ENCODE results near the gene OR7D2.
"Not testable (repeated sequence)": the region's sequence is repeated elsewhere in the genome, so short reads cannot be mapped to it uniquely, and the experiment has no call there.

The OR7D2 gene

GRCh38 chr19:9178901-9179300 is at the start of gene OR7D2:
Gene OR7D2 (plus strand): TSS chr19:9178979. CDS start chr19:9185782, 6,803 bp downstream.
- DNase-seq (ENCODE audit: low read depth in 1 of 2, low spot score in 1 of 2), result no peak

GRCh38 chr19:9130965-9131364 is 47.8 kb upstream of the OR7D2 start:
- DNase-seq (ENCODE audit: low read depth in 1 of 2, low spot score in 1 of 2), result no peak

GRCh38 chr19:9132422-9132821 is 46.4 kb upstream of the OR7D2 start:
- DNase-seq (ENCODE audit: low read depth in 1 of 2, low spot score in 1 of 2), result no peak

GRCh38 chr19:9139609-9140158 is 39.1 kb upstream of the OR7D2 start:
- DNase-seq (ENCODE audit: low read depth in 1 of 2, low spot score in 1 of 2), result no peak

GRCh38 chr19:9140159-9140874 is 38.5 kb upstream of the OR7D2 start, which contains the start of gene ZNF317:
Gene ZNF317 (plus strand): TSS chr19:9140397. CDS start chr19:9156017, 15,620 bp downstream.
- DNase-seq (ENCODE audit: low read depth in 1 of 2, low spot score in 1 of 2), result peak; percentile 74 to 90

GRCh38 chr19:9144920-9145319 is 33.9 kb upstream of the OR7D2 start:
- no peak for DNase-seq (ENCODE audit: low read depth in 1 of 2, low spot score in 1 of 2)

GRCh38 chr19:9146882-9147281 is 31.9 kb upstream of the OR7D2 start:
- no peak for DNase-seq (ENCODE audit: low read depth in 1 of 2, low spot score in 1 of 2)

- no peak for DNase-seq (ENCODE audit: low read depth in 1 of 2, low spot score in 1 of 2)
Observed at GRCh38 chr19:9148697-9149096, 30.1 kb upstream of the OR7D2 start.

GRCh38 chr19:9149997-9150396 is 28.8 kb upstream of the OR7D2 start:
- DNase-seq (ENCODE audit: low read depth in 1 of 2, low spot score in 1 of 2), result no peak

GRCh38 chr19:9150650-9151049 is 28.1 kb upstream of the OR7D2 start:
- no peak for DNase-seq (ENCODE audit: low read depth in 1 of 2, low spot score in 1 of 2)

- no peak for DNase-seq (ENCODE audit: low read depth in 1 of 2, low spot score in 1 of 2)
Observed at GRCh38 chr19:9151367-9151766, 27.4 kb upstream of the OR7D2 start.

GRCh38 chr19:9155591-9155990 is 23.2 kb upstream of the OR7D2 start:
- no peak for DNase-seq (ENCODE audit: low read depth in 1 of 2, low spot score in 1 of 2)

- DNase-seq (ENCODE audit: low read depth in 1 of 2, low spot score in 1 of 2), result no peak
Observed at GRCh38 chr19:9156304-9156703, 22.5 kb upstream of the OR7D2 start.

GRCh38 chr19:9159891-9160290 is 18.9 kb upstream of the OR7D2 start:
- no peak for DNase-seq (ENCODE audit: low read depth in 1 of 2, low spot score in 1 of 2)

- DNase-seq (ENCODE audit: low read depth in 1 of 2, low spot score in 1 of 2), result no peak
Observed at GRCh38 chr19:9161427-9161826, 17.4 kb upstream of the OR7D2 start.

GRCh38 chr19:9165261-9165660 is 13.5 kb upstream of the OR7D2 start:
- DNase-seq (ENCODE audit: low read depth in 1 of 2, low spot score in 1 of 2), result no peak

- no peak for DNase-seq (ENCODE audit: low read depth in 1 of 2, low spot score in 1 of 2)
Observed at GRCh38 chr19:9166846-9167245, 11.9 kb upstream of the OR7D2 start.

GRCh38 chr19:9171393-9171991 is 7.3 kb upstream of the OR7D2 start:
- no peak for DNase-seq (ENCODE audit: low read depth in 1 of 2, low spot score in 1 of 2)

- no peak for DNase-seq (ENCODE audit: low read depth in 1 of 2, low spot score in 1 of 2)
Observed at GRCh38 chr19:9175326-9175725, 3.5 kb upstream of the OR7D2 start.

- DNase-seq (ENCODE audit: low read depth in 1 of 2, low spot score in 1 of 2), result no peak
Observed at GRCh38 chr19:9183000-9183399, 4.2 kb downstream of the OR7D2 start.

- DNase-seq (ENCODE audit: low read depth in 1 of 2, low spot score in 1 of 2), result no peak
Observed at GRCh38 chr19:9187191-9187590, 8.4 kb downstream of the OR7D2 start.

GRCh38 chr19:9189535-9189934 is 10.8 kb downstream of the OR7D2 start:
- no peak for DNase-seq (ENCODE audit: low read depth in 1 of 2, low spot score in 1 of 2)

- not testable (repeated sequence) for DNase-seq (ENCODE audit: low read depth in 1 of 2, low spot score in 1 of 2)
Observed at GRCh38 chr19:9198044-9198443, 19.3 kb downstream of the OR7D2 start.

Data from activated CD4-positive, alpha-beta T cell treated with anti-CD3 and anti-CD28 coated beads, Interleukin-2, amount 50 U/mL, for 24 hours (primary cell).